ENCODE data around the gene ATP5MC2.

The ATP5MC2 gene

GRCh38 chr12:53701518-53702264 is 25.8 kb upstream of the ATP5MC2 start:
- peak; percentile 94 for TF ChIP-seq CTCF (IDR thresholded peaks at IDR 0.05; ENCODE audit: borderline replicate concordance, control extremely low read depth, extremely low read depth, insufficient read depth, missing control alignments)
- in situ Hi-C loops (cut with MboI; ENCODE audit: low sequenced_read_pairs, unreplicated experiment) = loop anchor here (5.0 kb wide), 1 partner anchor 41 kb away; no protein-coding TSS in a partner anchor
- peak; percentile 77 for DNase-seq (ENCODE audit: low spot score)

GRCh38 chr12:53700567-53700966 is 24.7 kb upstream of the ATP5MC2 start:
- in situ Hi-C loops (cut with MboI; ENCODE audit: low sequenced_read_pairs, unreplicated experiment) = loop anchor here (5.0 kb wide), 1 partner anchor 42 kb away; no protein-coding TSS in a partner anchor
- TF ChIP-seq CTCF (IDR thresholded peaks at IDR 0.05; ENCODE audit: borderline replicate concordance, control extremely low read depth, extremely low read depth, insufficient read depth, missing control alignments) = no peak
- DNase-seq (ENCODE audit: low spot score) = no peak

GRCh38 chr12:53699678-53700025 is 23.8 kb upstream of the ATP5MC2 start:
- no peak for DNase-seq (ENCODE audit: low spot score)
- no peak for TF ChIP-seq CTCF (IDR thresholded peaks at IDR 0.05; ENCODE audit: borderline replicate concordance, control extremely low read depth, extremely low read depth, insufficient read depth, missing control alignments)
- in situ Hi-C loops (cut with MboI; ENCODE audit: low sequenced_read_pairs, unreplicated experiment) = loop anchor here (5.0 kb wide), 1 partner anchor 43 kb away; no protein-coding TSS in a partner anchor

GRCh38 chr12:53698948-53699677 is 23.2 kb upstream of the ATP5MC2 start:
- no peak for TF ChIP-seq CTCF (IDR thresholded peaks at IDR 0.05; ENCODE audit: borderline replicate concordance, control extremely low read depth, extremely low read depth, insufficient read depth, missing control alignments)
- in situ Hi-C loops (cut with MboI; ENCODE audit: low sequenced_read_pairs, unreplicated experiment) = no loop called here
- DNase-seq (ENCODE audit: low spot score) = no peak

GRCh38 chr12:53696655-53697331 is 20.9 kb upstream of the ATP5MC2 start:
- TF ChIP-seq CTCF (IDR thresholded peaks at IDR 0.05; ENCODE audit: borderline replicate concordance, control extremely low read depth, extremely low read depth, insufficient read depth, missing control alignments) = no peak
- in situ Hi-C loops (cut with MboI; ENCODE audit: low sequenced_read_pairs, unreplicated experiment) = no loop called here
- peak; percentile 37 for DNase-seq (ENCODE audit: low spot score)

GRCh38 chr12:53696285-53696654 is 20.4 kb upstream of the ATP5MC2 start:
- in situ Hi-C loops (cut with MboI; ENCODE audit: low sequenced_read_pairs, unreplicated experiment) = no loop called here
- peak; percentile 85 for DNase-seq (ENCODE audit: low spot score)
- TF ChIP-seq CTCF (IDR thresholded peaks at IDR 0.05; ENCODE audit: borderline replicate concordance, control extremely low read depth, extremely low read depth, insufficient read depth, missing control alignments) = no peak
